Adrenal gland (tissue), 5 donors: ENCODE data around the gene CYP8B1.

ENCODE experiments used
- POLR2A ChIP-seq, 2 donors: fragments of 450-650 bp; IDR thresholded peaks; one replicate each; pipeline ENCODE4 v1.6.1; 2017; ENCODE audit warnings: antibody characterized with exemption in 2 of 2, mild to moderate bottlenecking in 2 of 2, moderate library complexity in 1 of 2
- TF ChIP-seq, protein P1 (sequence below), 6 experiments: fragments of 450-650 bp in 4 of 6; fragments of 200-600 bp in 2 of 6; sonication (generic) in 1 of 6; IDR thresholded peaks; 1 replicate in 5 of 6; 2 replicates in 1 of 6; pipeline versions ENCODE4 v1.5.1 to v1.8.0; 2016 to 2021; ENCODE audit warnings: antibody characterized with exemption in 6 of 6, mild to moderate bottlenecking in 2 of 6, moderate library complexity in 1 of 6
- donor health status: DM: no; HTN: no; CAD: no.

- TF ChIP-seq, protein P1, sequence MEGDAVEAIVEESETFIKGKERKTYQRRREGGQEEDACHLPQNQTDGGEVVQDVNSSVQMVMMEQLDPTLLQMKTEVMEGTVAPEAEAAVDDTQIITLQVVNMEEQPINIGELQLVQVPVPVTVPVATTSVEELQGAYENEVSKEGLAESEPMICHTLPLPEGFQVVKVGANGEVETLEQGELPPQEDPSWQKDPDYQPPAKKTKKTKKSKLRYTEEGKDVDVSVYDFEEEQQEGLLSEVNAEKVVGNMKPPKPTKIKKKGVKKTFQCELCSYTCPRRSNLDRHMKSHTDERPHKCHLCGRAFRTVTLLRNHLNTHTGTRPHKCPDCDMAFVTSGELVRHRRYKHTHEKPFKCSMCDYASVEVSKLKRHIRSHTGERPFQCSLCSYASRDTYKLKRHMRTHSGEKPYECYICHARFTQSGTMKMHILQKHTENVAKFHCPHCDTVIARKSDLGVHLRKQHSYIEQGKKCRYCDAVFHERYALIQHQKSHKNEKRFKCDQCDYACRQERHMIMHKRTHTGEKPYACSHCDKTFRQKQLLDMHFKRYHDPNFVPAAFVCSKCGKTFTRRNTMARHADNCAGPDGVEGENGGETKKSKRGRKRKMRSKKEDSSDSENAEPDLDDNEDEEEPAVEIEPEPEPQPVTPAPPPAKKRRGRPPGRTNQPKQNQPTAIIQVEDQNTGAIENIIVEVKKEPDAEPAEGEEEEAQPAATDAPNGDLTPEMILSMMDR (IDR thresholded peaks at IDR 0.05) = no peak
- TF ChIP-seq POLR2A (IDR thresholded peaks at IDR 0.05) = no peak
Measured at GRCh38 chr3:42900226-42901072, 24.8 kb upstream of the CYP8B1 start.
